ENCODE data around the gene ARL10.
A peak's percentile ranks its signal among the peaks of the same experiment; 100 is the strongest.
"Not testable (repeated sequence)": the region's sequence is repeated elsewhere in the genome, so short reads cannot be mapped to it uniquely, and the experiment has no call there.

The ARL10 gene

DNA sequence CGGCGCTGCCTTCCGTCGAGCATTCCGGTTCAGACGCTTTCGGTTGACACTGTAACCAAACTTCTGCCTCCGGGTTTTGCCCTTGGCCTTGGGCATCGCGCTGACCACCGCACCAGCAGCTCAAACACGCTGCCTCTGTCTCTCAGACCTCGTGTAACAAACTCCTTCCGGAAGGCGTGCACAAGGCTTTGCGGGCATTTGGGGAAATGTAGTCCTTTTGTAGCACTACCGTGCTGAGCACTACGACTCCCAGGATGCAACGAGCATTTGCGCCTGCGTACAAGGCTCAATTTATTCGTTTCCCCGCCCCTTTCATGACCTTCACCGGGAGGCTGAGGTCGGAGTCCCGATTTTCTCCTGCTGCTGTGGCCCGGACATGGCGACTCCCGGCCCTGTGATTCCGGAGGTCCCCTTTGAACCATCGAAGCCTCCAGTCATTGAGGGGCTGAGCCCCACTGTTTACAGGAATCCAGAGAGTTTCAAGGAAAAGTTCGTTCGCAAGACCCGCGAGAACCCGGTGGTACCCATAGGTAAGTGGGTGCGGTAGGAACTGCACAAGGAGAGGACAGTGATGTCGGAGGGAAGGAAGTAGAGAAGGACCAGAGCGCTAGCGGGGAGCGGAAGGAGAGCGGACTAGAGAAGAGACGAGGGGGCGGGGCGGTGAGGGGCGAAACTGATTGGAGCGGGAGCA, 23.3 kb downstream of the ARL10 start, which contains the start of the genes HIGD2A and NOP16:
TSS of gene HIGD2A (plus strand) at position 308 of the 691 bp plus-strand sequence. CDS start at position 377, 69 bp downstream.
TSS of gene NOP16 (minus strand) at position 155 of the 691 bp plus-strand sequence. CDS start at position 96, 59 bp downstream.
- DNase-seq (ENCODE audit: low read depth in 2 of 2): peak; percentile 100

DNA sequence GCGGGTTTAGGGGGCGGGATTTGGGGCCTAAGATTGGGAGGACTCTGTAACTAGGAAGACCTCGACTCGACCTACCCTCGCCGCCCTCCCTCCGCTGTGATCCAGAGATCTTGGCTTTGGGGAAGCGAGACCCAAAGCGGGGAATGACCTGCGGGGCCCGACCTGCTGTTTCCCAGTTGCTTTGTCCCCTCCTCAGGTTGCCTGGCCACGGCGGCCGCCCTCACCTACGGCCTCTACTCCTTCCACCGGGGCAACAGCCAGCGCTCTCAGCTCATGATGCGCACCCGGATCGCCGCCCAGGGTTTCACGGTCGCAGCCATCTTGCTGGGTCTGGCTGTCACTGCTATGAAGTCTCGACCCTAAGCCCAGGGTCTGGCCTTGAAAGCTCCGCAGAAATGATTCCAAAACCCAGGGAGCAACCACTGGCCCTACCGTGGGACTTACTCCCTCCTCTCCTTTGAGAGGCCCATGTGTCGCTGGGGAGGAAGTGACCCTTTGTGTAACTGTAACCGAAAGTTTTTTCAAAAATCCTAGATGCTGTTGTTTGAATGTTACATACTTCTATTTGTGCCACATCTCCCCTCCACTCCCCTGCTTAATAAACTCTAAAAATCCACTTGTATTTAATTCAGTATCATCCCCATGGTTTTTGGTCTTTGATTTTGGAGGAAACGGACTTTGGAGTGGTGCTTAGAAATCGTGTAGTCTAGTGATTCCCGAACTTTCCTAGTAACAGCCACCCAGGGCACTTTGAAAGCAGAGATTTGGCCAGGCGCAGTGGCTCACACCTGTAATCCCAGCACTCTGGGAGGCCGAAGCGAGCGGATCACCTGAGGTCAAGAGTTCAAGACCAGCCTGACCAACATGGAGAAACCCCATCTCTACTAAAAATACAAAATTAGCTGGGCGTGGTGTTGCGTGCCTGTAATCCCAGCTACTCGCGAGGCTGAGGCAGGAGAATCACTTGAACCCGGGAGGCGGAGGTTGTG, 24.1 kb downstream of the ARL10 start:
- no peak for DNase-seq (ENCODE audit: low read depth in 2 of 2)

DNA sequence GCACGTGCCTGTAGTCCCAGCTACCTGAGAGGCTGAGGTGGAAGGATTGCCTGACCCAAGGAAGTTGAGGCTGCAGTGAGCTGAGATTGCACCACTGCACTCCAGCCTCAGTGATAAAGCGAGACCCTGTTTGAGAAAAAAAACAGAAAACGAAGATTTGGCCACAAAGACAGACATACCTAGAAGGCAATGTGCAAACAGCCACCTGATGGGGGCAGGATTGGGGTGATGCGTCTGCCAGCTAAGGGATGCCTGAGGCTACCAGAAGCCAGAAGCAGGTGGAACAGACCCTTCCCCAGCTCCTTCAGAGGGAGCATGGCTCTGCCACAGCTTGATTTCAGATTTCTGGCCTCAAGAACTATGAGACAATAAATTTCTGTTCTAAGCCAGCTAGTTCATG, 26.2 kb downstream of the ARL10 start:
- no peak for DNase-seq (ENCODE audit: low read depth in 2 of 2)

DNA sequence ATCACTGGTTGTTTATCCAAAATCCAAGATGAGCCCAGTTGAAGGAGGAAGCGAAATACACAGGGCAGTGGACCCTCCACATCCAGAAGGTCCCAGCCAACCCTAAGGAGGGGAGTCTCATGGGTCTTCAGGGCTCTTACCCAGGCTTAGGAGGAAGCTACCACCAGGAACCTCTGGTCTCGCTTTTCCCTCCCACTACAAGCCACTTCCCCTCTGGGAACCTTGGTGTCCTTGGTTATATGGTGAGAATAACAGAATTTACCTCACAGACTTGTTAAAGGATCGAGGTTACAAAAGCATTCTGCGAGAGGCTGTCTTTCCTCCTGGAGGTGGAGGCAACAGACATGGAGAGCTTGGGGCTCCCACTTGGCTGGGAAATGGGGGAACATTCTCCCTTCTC, 26.7 kb downstream of the ARL10 start:
- DNase-seq (ENCODE audit: low read depth in 2 of 2): no peak

DNA sequence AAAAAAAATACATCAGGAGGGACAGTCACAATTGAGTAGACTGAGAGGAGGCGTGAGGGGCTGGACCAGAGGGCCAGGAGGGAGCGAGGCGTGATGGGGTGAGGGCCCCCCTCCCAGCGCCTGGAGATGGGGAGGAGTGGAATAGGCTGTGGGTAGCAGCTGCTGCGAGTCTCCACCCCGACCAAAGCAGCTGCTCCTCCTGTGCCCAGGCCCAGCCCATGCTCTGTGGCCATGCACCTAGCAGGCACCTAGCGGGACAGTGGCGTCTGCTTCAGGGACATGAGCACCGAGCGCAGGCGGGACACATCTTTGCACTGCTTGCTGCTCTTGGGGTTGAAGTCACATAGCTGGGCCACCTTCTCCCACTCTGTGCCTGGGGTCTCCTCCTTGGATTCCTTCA, 27.2 kb downstream of the ARL10 start:
- DNase-seq (ENCODE audit: low read depth in 2 of 2): no peak

DNA sequence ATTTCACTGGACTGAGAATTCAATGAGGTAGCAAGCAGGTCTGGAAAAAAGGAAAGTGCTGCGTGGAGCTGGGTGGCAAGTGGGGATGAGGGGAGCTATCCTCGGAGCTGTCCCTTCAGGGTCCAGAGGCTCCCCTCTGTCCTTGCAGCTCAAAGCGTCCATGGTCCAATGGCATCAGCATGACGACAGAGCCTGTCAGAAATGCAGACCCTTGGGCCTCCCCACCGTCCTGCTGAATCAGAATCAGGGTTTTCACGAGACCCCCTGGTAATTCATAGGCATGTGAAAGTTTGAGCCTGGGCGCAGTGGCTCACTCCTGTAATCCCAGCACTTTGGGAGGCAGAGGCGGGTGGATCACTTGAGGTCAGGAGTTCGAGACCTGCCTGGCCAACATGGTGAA, 28.8 kb downstream of the ARL10 start:
- DNase-seq (ENCODE audit: low read depth in 2 of 2): no peak

DNA sequence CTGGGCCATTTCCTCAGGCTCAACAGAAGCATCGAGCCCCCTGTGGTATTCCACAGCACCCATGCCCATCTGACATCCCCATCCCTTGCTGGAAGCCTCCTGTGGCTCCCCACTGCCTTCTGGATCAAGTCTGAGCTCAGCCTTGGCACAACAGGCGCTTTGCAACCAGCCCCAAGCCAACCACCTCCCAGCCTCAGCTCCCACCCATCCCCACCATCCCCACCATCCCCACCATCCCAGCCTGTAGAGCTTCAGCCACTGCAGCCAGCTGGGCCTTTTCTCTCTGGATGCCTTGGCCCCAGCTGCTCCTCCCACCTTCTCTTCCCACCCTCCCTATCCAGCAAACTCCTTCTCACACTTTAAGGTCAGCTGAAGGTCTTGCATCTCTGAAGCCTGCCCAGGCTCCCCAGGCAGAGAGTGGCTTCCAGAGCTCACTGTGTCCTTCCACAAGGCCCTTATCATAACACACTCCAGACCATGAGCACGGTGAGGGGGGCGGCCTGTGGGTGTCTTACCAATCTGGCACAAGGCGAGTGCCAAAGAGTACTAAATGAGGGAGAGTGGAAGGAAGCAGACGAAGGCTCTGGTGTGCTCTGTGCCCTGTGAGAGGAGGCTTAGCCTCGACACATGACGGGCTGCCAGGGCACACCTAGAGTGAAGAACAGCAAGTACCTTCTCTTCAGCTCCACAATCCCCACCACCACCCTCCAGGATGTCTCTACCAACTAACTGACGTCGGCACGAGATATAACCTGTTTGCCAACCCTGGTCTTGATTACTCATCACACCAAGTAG, 29.8 kb downstream of the ARL10 start:
- DNase-seq (ENCODE audit: low read depth in 2 of 2): no peak

DNA sequence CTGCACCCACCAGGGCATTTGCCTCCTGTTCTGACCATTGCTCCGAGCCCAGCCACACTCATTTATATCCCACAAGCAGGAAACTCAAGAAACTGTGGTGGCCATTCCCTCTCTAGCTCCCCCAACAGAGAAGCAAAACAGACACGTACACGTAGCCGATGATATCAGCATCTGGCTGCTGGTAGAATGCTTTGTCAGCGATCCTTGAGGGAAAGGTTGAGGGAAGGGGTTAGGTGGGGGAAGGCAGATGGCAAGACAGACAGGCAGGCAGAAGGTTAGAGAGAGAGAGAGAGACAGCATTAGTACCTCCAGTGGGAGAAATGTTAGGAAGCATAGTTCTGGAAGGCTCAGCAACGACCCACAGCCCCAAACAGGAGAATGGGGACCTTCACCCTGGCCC, 31.0 kb downstream of the ARL10 start:
- DNase-seq (ENCODE audit: low read depth in 2 of 2): no peak

DNA sequence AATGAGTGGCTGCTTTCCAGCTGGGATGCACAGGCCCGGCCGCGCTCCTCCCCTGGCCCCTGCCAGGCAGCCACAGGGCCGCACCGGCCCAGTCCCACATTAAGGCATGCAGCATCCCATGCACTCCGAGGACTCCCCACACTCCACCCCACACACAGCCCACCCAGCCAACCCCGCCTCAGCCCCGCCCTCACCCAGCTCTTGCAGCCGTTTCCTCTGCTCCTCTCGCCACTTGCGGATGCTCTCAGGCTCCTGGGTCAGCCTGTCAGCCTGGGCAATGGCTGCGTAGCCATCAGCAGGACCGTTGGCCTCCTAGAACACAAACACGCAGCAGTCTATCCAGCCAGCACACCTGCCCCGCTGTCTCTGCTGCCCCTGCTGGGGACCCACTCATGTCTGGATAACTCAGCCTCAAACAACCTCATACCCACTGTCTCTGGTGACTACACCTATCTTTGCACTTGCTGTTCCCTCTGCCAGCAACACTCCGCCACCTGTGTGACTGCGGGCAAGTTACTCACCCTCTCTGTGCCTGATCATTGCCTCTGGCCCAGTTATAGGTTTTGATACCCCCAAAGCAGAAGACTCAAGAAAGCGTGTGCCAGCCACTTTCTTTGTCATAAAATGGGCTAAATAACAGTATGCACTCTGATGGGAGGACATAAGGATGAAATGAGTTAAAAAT, 32.6 kb downstream of the ARL10 start:
- DNase-seq (ENCODE audit: low read depth in 2 of 2): no peak

DNA sequence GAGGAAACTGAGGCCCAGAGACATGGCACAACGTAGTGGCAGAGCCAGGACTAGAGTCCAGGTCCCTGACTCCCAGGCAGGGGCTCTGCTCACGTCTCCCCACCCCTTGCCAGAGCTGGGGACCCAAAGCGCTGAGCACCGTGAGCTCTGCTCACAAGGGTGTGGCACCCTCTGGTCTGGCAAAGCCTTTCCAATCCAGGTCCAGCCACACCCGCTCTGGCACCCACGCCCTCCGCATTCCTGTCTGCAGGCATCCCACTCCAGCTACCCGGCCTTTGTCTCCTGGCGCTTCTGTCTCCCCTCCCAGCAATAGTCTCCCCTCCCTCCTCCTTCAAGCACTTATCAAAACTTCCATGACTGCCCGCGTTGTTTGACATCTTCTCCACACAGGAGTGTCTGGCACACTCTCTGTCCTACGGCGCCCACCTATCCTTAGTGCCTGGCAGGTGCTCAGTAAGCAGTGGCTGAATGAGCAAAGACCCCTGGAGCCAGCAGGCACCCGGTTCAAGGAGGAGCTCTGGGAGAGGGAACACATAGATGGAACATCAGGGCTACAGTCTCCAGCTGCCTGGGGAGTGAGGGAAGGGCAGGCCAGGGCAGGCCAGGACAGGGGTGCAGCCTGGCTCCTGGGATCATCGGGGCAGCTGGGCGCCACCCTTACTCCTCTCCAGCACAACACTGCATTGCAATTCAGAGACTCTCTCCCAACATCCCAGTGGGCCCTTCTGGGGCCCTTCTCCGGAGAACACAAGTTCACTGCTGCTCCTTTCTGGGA, 35.3 kb downstream of the ARL10 start:
- no peak for DNase-seq (ENCODE audit: low read depth in 2 of 2)

DNA sequence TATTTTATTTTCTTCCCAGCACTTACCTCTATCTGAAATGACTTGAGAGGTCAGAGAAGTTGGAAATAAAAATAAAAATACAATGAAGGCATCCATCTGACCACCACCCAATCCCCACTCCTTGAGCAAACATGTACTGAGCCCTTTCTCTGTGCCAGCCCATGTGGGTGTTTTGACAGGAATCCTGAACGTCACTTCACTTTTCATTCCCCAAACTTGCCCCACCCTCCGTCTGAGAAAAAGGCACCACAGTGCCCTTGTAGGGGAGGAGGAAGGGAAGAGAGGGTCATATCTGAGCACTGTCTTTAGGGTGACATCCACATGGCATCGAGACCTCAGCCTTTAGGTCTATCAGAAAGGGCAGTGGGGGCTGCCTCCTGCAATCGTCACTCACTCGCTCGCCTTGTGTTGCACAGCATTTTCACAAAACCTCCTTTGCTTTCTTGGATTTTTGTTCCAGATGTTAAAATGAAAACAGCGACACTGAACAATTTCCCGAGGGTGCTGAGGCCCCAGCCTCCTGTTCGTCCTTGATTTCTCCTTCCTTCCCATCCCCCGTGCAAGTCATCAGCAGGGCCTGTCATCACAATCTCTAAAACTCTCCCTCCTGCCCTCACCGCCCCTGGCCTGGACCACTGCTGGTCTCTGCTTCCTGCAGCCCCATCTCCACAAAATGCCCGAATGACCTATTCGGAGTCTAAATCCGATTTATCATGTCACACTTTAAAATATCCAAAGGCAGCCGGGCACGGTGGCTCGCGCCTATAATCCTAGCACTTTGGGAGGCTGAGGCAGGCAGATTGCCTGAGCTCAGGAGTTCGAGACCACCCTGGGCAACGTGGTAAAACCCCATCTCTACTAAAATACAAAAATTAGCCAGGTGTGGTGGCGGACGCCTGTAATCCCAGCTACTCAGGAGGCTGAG, 36.3 kb downstream of the ARL10 start:
- DNase-seq (ENCODE audit: low read depth in 2 of 2): no peak

DNA sequence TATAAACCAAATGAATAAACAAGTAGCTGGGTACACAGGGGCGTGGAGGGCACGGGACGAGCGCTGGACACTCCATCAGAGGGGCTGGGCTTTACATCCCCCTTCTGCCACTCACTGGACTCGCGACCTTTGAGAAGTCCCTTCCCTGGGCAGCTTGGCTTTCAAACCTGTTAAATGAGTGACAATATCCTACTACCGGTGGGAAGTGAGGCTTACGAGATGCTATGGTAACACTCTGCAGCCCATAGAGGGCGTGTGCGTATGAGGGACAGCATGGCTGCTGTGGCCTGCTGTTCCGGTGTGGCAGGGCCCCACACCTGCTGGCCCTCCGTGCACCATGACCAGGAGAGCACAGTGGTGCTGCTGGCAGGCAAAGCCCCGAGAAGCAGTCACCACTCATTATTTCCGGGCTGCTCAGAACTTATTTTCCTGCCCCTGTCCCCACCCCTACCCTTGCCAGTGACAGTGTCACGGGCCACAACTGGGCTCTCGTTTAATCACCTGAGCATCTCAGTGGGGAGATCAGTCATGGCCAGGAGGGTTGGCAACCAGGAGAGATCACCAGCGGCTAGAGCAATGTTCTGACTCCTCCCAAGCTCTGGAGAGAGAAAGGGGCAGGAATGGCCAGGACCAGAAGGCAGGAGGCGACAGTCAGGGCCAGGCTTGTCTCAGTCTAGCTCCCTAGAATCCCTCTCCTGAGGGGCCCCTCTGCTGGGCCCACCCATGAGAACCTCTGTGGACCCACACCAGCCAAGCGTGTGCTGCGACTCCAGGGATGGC, 40.6 kb downstream of the ARL10 start:
- no peak for DNase-seq (ENCODE audit: low read depth in 2 of 2)

DNA sequence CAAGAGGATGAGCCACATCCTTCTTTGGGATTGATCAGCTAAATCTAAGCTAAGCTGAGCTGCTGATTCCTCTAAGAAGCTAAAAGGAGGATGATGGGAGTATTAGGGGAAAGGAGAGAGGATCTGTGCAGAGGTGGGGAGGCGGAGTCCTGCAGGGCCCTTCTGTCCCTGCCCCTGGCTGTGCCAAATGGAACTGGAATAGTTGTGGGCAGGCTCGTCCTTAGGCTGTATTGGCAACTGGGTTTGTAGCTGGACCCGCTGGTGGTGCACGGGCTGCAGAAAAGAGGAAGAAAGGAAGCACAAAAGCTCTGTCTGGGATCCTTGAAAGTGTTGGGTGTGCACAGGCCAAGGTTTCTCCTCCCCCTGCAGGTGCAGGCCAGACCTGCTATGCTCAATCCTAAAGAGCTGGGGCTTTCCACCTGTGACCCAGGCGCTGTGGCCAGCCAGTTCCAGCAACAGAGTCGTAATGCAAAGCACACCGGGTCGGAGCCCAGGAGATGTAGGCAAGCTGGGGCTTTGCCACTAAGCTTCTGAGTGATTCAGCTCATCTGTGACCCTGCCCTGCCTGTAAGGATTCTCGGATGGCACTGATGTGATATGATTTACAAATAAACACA, 41.3 kb downstream of the ARL10 start:
- no peak for DNase-seq (ENCODE audit: low read depth in 2 of 2)

DNA sequence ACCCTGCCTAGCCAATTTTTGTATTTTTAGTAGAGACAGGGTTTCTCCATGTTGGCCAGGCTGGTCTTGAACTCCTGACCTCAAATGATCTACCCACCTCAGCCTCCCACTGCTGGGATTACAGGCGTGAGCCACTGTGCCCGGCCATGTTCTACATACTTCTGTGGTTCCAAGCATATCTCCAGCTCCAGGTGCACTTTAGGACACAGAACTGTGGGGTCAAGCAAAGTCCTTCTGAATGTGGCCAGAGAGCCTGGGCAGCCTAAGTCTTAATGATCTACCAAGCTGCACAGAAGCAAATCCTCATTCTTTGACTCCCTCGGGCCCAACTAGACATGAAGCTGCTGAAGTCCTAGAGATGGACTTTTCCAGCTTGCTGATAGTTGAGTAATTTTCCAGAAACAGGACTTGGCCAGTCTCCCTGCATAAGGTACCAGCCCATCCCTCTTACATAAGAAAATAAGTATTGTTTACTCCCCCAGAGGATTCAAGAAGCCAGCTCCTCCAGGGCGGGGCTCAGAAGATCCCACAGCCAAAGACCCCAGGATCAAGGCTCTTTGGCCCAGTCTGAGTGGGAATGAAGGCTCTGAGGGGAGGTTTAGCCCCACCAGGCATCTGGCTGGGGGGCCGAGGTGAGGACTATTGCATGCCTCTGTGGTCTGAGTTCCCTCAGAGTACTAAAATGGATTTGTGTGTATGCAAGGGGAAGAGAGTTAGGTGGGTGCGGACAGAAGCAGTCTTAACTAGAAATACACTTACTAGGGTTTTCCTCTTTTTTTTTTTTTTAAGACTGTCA, 42.4 kb downstream of the ARL10 start:
- no peak for DNase-seq (ENCODE audit: low read depth in 2 of 2)

DNA sequence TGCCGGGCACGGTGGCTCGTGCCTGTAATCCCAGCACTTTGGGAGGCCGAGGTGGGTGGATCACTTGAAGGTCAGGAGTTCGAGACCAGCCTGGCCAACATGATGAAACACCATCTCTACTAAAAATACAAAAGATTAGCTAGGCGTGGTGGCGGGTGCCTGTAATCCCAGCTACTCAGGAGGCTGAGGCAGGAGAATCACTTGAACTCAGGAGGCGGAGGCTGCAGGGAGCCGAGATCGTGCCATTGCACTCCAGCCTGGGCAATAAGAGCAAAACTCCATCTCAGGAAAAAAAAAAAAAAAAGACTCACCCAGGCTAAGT, 42.9 kb downstream of the ARL10 start:
- DNase-seq (ENCODE audit: low read depth in 2 of 2): not testable (repeated sequence)

DNA sequence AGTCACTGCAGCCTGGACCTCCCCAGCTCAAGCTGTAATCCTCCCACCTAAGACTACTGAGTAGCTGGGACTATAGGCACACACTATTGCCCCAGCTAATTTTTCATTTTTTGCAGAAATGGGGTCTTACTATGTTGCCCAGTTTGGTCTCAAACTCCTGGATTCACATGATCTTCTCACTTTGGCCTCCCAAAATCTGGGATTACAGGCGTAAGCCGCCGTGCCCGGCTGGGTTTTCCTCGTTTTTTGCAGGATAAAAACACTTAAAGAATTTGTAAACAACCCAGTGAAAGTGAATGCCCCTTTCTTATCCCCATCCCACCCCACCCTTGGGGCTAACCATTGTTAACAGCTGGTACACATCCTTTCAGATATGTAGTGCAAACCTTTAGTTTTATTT, 43.3 kb downstream of the ARL10 start:
- DNase-seq (ENCODE audit: low read depth in 2 of 2): no peak

DNA sequence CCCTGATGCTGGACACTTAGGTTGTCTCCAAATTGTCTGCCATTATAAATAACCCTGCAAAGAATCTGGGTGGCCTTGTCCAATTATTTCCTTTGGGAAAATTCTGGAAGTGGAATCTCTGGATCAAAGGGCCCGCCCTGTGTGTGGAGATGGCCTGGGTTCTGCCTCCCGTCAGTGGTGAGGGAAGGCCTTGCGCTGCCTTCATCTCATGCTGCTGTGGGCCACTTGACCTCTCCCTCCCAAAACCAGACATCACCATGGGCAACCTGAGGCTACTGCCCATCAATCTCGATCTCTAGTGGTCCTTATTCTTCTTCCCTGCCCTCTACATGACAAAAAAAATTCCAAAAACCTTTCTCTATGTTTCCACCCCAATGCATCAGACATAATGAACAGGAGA, 44.5 kb downstream of the ARL10 start:
- no peak for DNase-seq (ENCODE audit: low read depth in 2 of 2)
